Ishikawa (cell line): ENCODE measurements around the gene PPP4R3B.
A peak's percentile ranks its signal among the peaks of the same experiment; 100 is the strongest.

Experiments used
- CREB1 ChIP-seq: IDR thresholded peaks from 2 replicates; pipeline ENCODE4 v1.6.1; 2012; ENCODE audit warnings: low read depth
- EP300 ChIP-seq: IDR thresholded peaks from 2 replicates; pipeline ENCODE4 v1.6.1; 2012; ENCODE audit warnings: borderline replicate concordance
- MAX ChIP-seq: IDR thresholded peaks from 2 replicates; pipeline ENCODE4 v1.6.1; 2012
- REST ChIP-seq: IDR thresholded peaks from 2 replicates; pipeline ENCODE4 v1.6.1; 2012; ENCODE audit warnings: low read depth, mild to moderate bottlenecking
- TAF1 ChIP-seq: IDR thresholded peaks from 2 replicates; pipeline ENCODE4 v1.6.1; 2012; ENCODE audit warnings: low read depth, mild to moderate bottlenecking
- YY1 ChIP-seq: IDR thresholded peaks from 2 replicates; pipeline ENCODE4 v1.6.1; 2012; ENCODE audit warnings: low read depth
- ZBTB7A ChIP-seq: IDR thresholded peaks from 2 replicates; pipeline ENCODE4 v1.6.1; 2012; ENCODE audit warnings: low read depth

GRCh38 chr2:55616551-55617174, 759 bp downstream of the PPP4R3B start:
- TF ChIP-seq REST = no peak
- no peak for TF ChIP-seq ZBTB7A
- no peak for TF ChIP-seq TAF1
- TF ChIP-seq EP300 = no peak
- TF ChIP-seq MAX = peak; percentile 6; the same call in 1 of the 2 replicates
- TF ChIP-seq CREB1 = no peak
- TF ChIP-seq YY1 = no peak
